Measurements from ENCODE around the gene YWHAE. TPM values are rescaled to one million over a fixed set of nuclear protein-coding genes. Genes with fewer than 3 reads are reported as not detected.

YWHAE gene
- total RNA-seq, 2 experiments from 2014 or later = 267 to 646 TPM

DNA sequence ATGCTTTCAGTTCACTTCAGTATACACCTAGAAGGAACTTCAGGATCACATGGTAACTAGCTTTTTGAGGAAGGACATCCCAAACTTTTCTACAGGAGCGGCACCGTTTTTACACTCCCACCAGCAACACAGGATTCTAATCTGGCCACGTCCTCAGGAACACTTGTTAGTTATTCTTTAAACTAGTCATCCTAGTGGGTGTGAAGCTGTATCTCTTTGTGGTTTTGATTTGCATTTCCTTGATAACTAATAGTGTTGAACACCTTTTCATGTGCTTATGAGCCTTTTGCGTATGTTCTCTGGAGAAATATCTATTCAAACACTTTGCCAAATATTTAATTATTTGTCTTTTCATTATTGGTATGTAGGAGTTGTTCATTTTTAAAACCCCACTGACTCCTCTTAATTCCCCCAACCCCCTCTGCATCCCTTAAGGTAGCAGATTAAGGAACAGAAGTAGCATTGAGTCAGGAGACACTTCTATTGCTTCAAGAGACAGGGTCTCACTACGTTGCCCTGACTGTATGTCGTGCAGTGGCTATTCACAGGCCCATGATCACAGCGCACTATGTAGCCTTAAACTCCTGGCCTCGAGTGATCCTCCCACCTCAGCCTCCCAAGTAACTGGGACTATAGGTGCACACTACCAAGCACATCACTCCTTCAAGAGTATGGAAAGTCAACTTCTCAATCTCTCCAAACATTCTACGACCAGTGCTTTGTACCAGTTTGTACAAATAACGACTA lies 25.4 kb downstream of the YWHAE start:
- H3K9me2 ChIP-seq (ENCODE audit: insufficient read depth, low read length) = no peaks in the 10 kb centered on the region
- peaks cover 63% of the 10 kb centered on the region for H4K20me1 ChIP-seq (ENCODE audit: insufficient read depth, low read length)
- H3K27ac ChIP-seq (ENCODE audit: low read depth, low read length, poor library complexity, severe bottlenecking) = no peak overlapping the region
- CTCF ChIA-PET (ENCODE audit: unreplicated experiment) = no interaction called here
- peaks cover 89% of the 10 kb centered on the region for H3K36me3 ChIP-seq (ENCODE audit: insufficient read depth, low read length)
- no peak for DNase-seq (ENCODE audit: low spot score)
- H3K4me2 ChIP-seq (ENCODE audit: low read length) = peak overlapping the region; percentile 9; the same call in 1 of the 2 replicates
- no peaks in the 10 kb centered on the region for H3K9me3 ChIP-seq (ENCODE audit: low read length)
- POLR2A ChIA-PET = interaction anchor here (0.6 kb wide), 1 partner anchor 70 kb away, joined by 3 read pairs; no protein-coding TSS in a partner anchor
- TF ChIP-seq, protein P1, sequence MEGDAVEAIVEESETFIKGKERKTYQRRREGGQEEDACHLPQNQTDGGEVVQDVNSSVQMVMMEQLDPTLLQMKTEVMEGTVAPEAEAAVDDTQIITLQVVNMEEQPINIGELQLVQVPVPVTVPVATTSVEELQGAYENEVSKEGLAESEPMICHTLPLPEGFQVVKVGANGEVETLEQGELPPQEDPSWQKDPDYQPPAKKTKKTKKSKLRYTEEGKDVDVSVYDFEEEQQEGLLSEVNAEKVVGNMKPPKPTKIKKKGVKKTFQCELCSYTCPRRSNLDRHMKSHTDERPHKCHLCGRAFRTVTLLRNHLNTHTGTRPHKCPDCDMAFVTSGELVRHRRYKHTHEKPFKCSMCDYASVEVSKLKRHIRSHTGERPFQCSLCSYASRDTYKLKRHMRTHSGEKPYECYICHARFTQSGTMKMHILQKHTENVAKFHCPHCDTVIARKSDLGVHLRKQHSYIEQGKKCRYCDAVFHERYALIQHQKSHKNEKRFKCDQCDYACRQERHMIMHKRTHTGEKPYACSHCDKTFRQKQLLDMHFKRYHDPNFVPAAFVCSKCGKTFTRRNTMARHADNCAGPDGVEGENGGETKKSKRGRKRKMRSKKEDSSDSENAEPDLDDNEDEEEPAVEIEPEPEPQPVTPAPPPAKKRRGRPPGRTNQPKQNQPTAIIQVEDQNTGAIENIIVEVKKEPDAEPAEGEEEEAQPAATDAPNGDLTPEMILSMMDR (conservative IDR thresholded peaks at IDR 0.05; ENCODE audit: low read length) = no peak
- H3K4me1 ChIP-seq (ENCODE audit: insufficient read depth, low read length, poor library complexity, severe bottlenecking) = peaks cover 74% of the 10 kb centered on the region
- no TSS peak for BruUV-seq (replicated peaks)
- H3K79me2 ChIP-seq (ENCODE audit: insufficient read depth, low read depth, low read length) = peaks cover 100% of the 10 kb centered on the region
- intact Hi-C loops (cut with micrococcal nuclease; ENCODE audit: unreplicated experiment) = no loop called here
- H2AFZ ChIP-seq (ENCODE audit: low read length) = no peak overlapping the region
- no peak overlapping the region for H3K4me3 ChIP-seq (ENCODE audit: low read depth, low read length, poor library complexity, severe bottlenecking)

DNA sequence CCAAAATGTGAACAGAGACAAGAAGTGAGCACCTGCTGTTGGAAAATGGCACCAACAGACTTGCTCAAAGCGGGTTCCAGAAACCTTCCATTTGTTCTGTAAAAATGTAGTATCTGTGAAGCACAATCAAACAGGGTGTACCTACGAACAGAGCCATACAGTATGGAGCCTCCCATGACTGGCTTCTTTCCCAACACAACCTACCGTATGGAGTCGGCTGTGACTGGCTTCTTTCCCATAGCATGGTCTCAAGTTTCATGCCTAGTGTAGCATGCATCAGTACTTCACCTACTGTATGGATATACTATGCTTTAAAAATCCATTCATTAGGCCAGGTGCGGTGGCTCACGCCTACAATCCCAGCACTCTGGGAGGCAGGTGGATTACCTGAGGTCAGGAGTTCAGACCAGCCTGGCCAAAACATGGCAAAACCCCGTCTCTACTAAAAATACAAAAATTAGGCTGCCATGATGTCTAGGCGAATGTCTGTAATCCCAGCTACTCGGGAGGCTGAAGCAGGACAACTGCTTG lies 26.2 kb downstream of the YWHAE start:
- Histone ChIP-seq H3K4me1 (ENCODE audit: insufficient read depth, low read length, poor library complexity, severe bottlenecking) (peaks cover 66% of the 10 kb centered on the region), H3K27ac (ENCODE audit: low read depth, low read length, poor library complexity, severe bottlenecking) (no peak overlapping the region), H3K4me2 (ENCODE audit: low read length) (no peak overlapping the region), H3K79me2 (ENCODE audit: insufficient read depth, low read depth, low read length) (peaks cover 100% of the 10 kb centered on the region), H3K9me2 (ENCODE audit: insufficient read depth, low read length) (no peaks in the 10 kb centered on the region), H4K20me1 (ENCODE audit: insufficient read depth, low read length) (peaks cover 56% of the 10 kb centered on the region), H3K4me3 (ENCODE audit: low read depth, low read length, poor library complexity, severe bottlenecking) (no peak overlapping the region), H2AFZ (ENCODE audit: low read length) (no peak overlapping the region), H3K9me3 (ENCODE audit: low read length) (no peaks in the 10 kb centered on the region), H3K36me3 (ENCODE audit: insufficient read depth, low read length) (peaks cover 80% of the 10 kb centered on the region)
- intact Hi-C loops (cut with micrococcal nuclease; ENCODE audit: unreplicated experiment) = no loop called here
- ChIA-PET CTCF (ENCODE audit: unreplicated experiment) (no interaction called here), POLR2A (no interaction called here)
- no TSS peak for BruUV-seq (replicated peaks)
- DNase-seq (ENCODE audit: low spot score) = no peak
- TF ChIP-seq, protein P1 (conservative IDR thresholded peaks at IDR 0.05; ENCODE audit: low read length) = no peak
- no peak for TF ChIP-seq EZH2phosphoT487 (IDR thresholded peaks at IDR 0.05; ENCODE audit: borderline replicate concordance, low read depth, low read length)

DNA sequence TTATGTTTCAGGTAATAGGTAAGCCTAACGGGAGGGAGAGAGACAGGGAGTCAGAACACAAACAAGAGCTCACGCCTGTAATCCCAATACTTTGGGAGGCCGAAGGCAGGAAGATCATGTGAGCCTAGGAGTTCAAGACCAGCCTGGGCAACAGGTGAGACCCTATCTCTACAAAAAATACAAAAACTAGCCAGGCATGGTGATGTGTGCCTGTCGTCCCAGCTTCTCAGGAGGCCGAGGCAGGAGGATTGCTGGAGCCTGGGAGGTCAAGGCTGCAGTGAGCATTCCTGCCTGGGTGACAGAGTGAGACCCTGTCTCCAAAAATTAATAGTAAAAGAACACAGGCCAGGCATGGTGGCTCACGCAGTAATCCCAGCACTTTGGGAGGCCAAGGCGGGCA lies 27.4 kb downstream of the YWHAE start:
- no peak for TF ChIP-seq EZH2phosphoT487 (IDR thresholded peaks at IDR 0.05; ENCODE audit: borderline replicate concordance, low read depth, low read length)
- TF ChIP-seq, protein P1 (conservative IDR thresholded peaks at IDR 0.05; ENCODE audit: low read length) = no peak
- intact Hi-C loops (cut with micrococcal nuclease; ENCODE audit: unreplicated experiment) = no loop called here
- Histone ChIP-seq H3K4me3 (ENCODE audit: low read depth, low read length, poor library complexity, severe bottlenecking) (no peak overlapping the region), H3K27ac (ENCODE audit: low read depth, low read length, poor library complexity, severe bottlenecking) (no peak overlapping the region), H4K20me1 (ENCODE audit: insufficient read depth, low read length) (peaks cover 52% of the 10 kb centered on the region), H3K4me1 (ENCODE audit: insufficient read depth, low read length, poor library complexity, severe bottlenecking) (peaks cover 54% of the 10 kb centered on the region), H3K79me2 (ENCODE audit: insufficient read depth, low read depth, low read length) (peaks cover 100% of the 10 kb centered on the region), H2AFZ (ENCODE audit: low read length) (no peak overlapping the region), H3K4me2 (ENCODE audit: low read length) (no peak overlapping the region), H3K36me3 (ENCODE audit: insufficient read depth, low read length) (peaks cover 69% of the 10 kb centered on the region), H3K9me2 (ENCODE audit: insufficient read depth, low read length) (no peaks in the 10 kb centered on the region), H3K9me3 (ENCODE audit: low read length) (no peaks in the 10 kb centered on the region)
- BruUV-seq (replicated peaks) = no TSS peak
- DNase-seq (ENCODE audit: low spot score) = no peak
- ChIA-PET CTCF (ENCODE audit: unreplicated experiment) (no interaction called here), POLR2A (interaction anchor here (1.1 kb wide), 1 partner anchor 7 kb away, joined by 4 read pairs; no protein-coding TSS in a partner anchor)
